Testis (tissue), 3 donors: Measurements from ENCODE around the gene CASTOR1. TPM values are rescaled to one million over a fixed set of nuclear protein-coding genes. Genes with fewer than 3 reads are reported as not detected.

ENCODE experiments used
- DNase-seq: peaks from one replicate; pipeline ENCODE4 v3.0.0-alpha.2; 2019
- H3K27ac ChIP-seq, 2 donors: fragments of 200-600 bp; sonication (generic); one replicate each; pipeline ENCODE4 v1.5.1; 2019
- H3K27me3 ChIP-seq: fragments of 200-600 bp; sonication (generic); one replicate; pipeline ENCODE4 v1.5.1; 2019
- H3K36me3 ChIP-seq: fragments of 200-600 bp; sonication (generic); one replicate; pipeline ENCODE4 v1.5.1; 2017; ENCODE audit warnings: low read depth; ENCODE audit errors: missing control alignments
- H3K4me1 ChIP-seq: fragments of 200-600 bp; sonication (generic); one replicate; pipeline ENCODE4 v1.5.1; 2019
- H3K4me3 ChIP-seq, 2 donors: fragments of 200-600 bp; sonication (generic); one replicate each; pipeline ENCODE4 v1.5.1; 2017 to 2019
- H3K9me3 ChIP-seq: fragments of 200-600 bp; sonication (generic); one replicate; pipeline ENCODE4 v1.5.1; 2017
- POLR2A ChIP-seq: fragments of 450-650 bp; IDR thresholded peaks from one replicate; pipeline ENCODE4 v1.6.1; 2017; ENCODE audit warnings: antibody characterized with exemption, mild to moderate bottlenecking, moderate library complexity
- WGBS, 2 donors: methylation state at CpG; one replicate each; pipeline ENCODE4 v1.1.5; 2018; 5-methylcytosine and 5-hydroxymethylcytosine counted together
- intact Hi-C: fragments of 100-400 bp; cut with DNase I; formaldehyde crosslinking; loops from one replicate; pipeline ENCODE4 v1.15.1; 2023; ENCODE audit warnings: low total_unique reads
- polyA plus RNA-seq: library from polyadenylated mRNA; stranded (reverse); fragments of 350-450 nt; fragmentation: Illumina TruSeq; extraction: RNeasy Lipid Tissue Mini Kit (QIAGEN cat#74804); gene quantifications from one replicate; pipeline ENCODE4 v1.2.3, GENCODE V29; 2014; ENCODE audit warnings: low read depth, low replicate concordance; ENCODE audit not compliant: insufficient read depth
- total RNA-seq, 2 donors: library from RNA; depleted of rRNA; stranded (reverse); fragments of >200 nt; gene quantifications; one replicate each; pipeline ENCODE4 v1.2.3, GENCODE V29; 2016
- TF ChIP-seq, protein P1 (sequence below), 3 experiments: fragments of 450-650 bp in 2 of 3; fragments of 200-600 bp in 1 of 3; sonication (generic) in 1 of 3; IDR thresholded peaks; one replicate each; pipeline ENCODE4 v1.5.1; 2016 to 2019; ENCODE audit warnings: antibody characterized with exemption in 3 of 3, mild to moderate bottlenecking in 2 of 3, moderate library complexity in 1 of 3

Gene CASTOR1
- total and polyA plus RNA-seq, 3 donors from 2014 or later, result 32.8 to 71.4 (median 36.7) TPM

DNA sequence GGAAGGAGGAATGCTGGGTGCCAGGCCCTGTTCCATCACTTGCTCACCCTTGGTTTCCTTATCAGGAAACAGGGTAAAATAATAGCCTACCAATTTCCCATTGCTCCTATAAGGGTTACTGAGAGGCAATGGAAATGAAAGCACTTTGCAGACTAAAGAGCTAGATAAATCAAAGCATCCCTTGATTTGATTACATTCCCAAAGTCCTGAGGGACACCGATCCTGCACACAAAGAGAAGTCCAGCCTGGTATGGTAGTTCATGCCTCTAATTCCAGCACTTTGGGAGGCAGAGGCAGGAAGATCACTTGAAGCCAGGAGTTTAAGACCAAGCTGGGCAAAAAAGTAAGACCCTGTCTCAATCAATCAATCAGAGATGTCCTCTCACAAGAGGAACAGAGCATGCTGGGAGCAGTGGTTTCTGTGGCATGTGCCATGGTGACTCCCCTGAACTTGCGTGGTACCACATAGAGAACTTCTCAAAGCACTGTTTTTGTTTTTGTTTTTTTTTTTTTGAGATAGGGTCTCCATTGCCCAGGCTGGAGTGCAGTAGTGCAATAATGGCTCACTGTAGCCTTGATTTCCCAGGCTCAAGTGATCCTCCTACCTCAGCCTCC, 26.8 kb upstream of the CASTOR1 start:
- no peak overlapping the region for H3K27ac ChIP-seq
- no peak for TF ChIP-seq POLR2A
- TF ChIP-seq, protein P1, sequence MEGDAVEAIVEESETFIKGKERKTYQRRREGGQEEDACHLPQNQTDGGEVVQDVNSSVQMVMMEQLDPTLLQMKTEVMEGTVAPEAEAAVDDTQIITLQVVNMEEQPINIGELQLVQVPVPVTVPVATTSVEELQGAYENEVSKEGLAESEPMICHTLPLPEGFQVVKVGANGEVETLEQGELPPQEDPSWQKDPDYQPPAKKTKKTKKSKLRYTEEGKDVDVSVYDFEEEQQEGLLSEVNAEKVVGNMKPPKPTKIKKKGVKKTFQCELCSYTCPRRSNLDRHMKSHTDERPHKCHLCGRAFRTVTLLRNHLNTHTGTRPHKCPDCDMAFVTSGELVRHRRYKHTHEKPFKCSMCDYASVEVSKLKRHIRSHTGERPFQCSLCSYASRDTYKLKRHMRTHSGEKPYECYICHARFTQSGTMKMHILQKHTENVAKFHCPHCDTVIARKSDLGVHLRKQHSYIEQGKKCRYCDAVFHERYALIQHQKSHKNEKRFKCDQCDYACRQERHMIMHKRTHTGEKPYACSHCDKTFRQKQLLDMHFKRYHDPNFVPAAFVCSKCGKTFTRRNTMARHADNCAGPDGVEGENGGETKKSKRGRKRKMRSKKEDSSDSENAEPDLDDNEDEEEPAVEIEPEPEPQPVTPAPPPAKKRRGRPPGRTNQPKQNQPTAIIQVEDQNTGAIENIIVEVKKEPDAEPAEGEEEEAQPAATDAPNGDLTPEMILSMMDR (IDR thresholded peaks at IDR 0.05), result no peak
- DNase-seq, result no peak
- no peaks in the 10 kb centered on the region for H3K27me3 ChIP-seq
- H3K36me3 ChIP-seq, result no peaks in the 10 kb centered on the region
- no peak overlapping the region for H3K4me3 ChIP-seq
- no peaks in the 10 kb centered on the region for H3K9me3 ChIP-seq
- 89 to 94% methylated on average over 2 of the region's 2 CpGs for WGBS, 2 donors
- peaks cover 62% of the 10 kb centered on the region for H3K4me1 ChIP-seq
- intact Hi-C loops, result no loop called here

GRCh38 chr22:30314915-30315314, 25.6 kb upstream of the CASTOR1 start:
- no peaks in the 10 kb centered on the region for H3K36me3 ChIP-seq
- peaks cover 67% of the 10 kb centered on the region for H3K4me1 ChIP-seq
- no peak overlapping the region for H3K27ac ChIP-seq
- TF ChIP-seq POLR2A, result no peak
- TF ChIP-seq, protein P1 (IDR thresholded peaks at IDR 0.05), result no peak
- H3K27me3 ChIP-seq, result no peaks in the 10 kb centered on the region
- no peaks in the 10 kb centered on the region for H3K9me3 ChIP-seq
- DNase-seq, result no peak
- H3K4me3 ChIP-seq, result no peak overlapping the region
- 84 to 92% methylated on average over 8 of the region's 8 CpGs for WGBS, 2 donors
- intact Hi-C loops, result no loop called here

DNA sequence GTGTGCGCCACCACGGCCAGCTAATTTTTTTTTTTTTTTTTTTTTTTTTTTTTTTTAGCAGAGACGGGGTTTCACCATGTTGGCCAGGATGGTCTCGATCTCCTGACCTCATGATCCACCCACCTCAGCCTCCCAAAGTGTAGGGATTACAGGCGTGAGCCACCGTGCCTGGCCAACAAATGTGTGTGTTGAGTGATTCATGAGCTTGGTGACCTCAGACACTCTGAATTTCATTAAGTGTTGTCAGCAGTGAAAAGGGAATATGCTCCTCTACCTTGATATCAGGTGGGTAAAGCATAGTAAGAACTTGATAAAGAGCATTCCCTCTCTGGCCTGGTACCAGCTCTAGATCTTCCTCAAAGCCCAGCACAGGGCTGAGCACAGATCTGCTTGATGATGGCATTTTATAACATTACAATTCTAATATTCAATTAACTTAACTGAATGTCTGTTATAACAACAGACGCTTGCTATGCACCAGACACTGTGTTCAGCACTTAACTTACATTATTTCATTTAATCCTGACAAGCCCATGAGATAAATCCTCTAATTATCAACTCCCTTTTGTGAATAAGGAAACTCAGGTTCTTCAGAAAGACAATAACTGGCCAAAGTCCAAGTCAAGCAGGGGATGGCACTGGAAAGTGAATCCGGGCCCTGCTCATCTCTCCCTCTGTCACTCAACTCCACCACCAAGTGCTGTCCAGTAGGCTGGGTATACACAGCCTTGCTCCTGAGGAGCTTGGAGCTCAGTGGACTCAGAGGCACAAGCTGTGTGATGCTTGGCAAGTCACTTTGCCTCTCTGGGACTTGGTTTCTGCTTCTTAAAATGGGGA, 24.4 kb upstream of the CASTOR1 start:
- intact Hi-C loops, result no loop called here
- DNase-seq, result no peak

DNA sequence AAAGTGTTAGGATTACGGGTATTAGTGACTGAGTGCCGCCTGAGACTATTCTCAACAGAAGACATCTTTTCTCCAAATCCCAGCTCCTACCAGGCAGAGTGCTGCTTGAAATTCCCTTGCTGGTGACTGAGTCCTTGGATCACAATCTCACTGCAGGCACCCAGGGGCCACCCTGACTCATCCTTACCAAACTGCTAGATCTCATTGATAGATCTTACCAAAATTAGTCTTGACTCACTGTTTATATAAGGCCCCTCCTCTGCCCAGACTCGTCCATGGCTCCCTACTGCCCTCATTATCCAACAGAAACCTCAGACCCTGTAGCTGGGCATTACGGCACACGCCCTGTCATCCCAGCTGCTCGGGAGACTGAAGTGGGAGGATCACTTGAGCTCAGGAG, 22.7 kb upstream of the CASTOR1 start:
- Histone ChIP-seq H3K36me3 (no peaks in the 10 kb centered on the region), H3K27ac (peak overlapping the region in 1 of 2 donors; percentile 75), H3K27me3 (no peaks in the 10 kb centered on the region), H3K9me3 (no peaks in the 10 kb centered on the region), H3K4me1 (peaks cover 59% of the 10 kb centered on the region), H3K4me3 (no peak overlapping the region)
- WGBS, 2 donors, result 79 to 82% methylated on average over 6 of the region's 6 CpGs
- DNase-seq, result no peak
- intact Hi-C loops, result no loop called here
- no peak for TF ChIP-seq POLR2A
- TF ChIP-seq, protein P1 (IDR thresholded peaks at IDR 0.05), result no peak

More for the DNA sequence above, 24.4 kb upstream of the CASTOR1 start:
- H3K27me3 ChIP-seq, result no peaks in the 10 kb centered on the region
- TF ChIP-seq, protein P1 (IDR thresholded peaks at IDR 0.05), result no peak
- no peak for TF ChIP-seq POLR2A
- H3K4me3 ChIP-seq, result no peak overlapping the region
- WGBS, 2 donors, result 85 to 86% methylated on average over 8 of the region's 8 CpGs
- H3K9me3 ChIP-seq, result no peaks in the 10 kb centered on the region
- peaks cover 70% of the 10 kb centered on the region for H3K4me1 ChIP-seq
- H3K36me3 ChIP-seq, result no peaks in the 10 kb centered on the region
- H3K27ac ChIP-seq, result no peak overlapping the region
